GM19193 (cell line): ENCODE data around the gene FAM193A.

Experiments
- POLR2A ChIP-seq: IDR thresholded peaks from 4 replicates; pipeline ENCODE4 v1.6.1; 2011; ENCODE audit not compliant: insufficient read depth, insufficient read length; ENCODE audit errors: extremely low read depth

FAM193A gene

DNA sequence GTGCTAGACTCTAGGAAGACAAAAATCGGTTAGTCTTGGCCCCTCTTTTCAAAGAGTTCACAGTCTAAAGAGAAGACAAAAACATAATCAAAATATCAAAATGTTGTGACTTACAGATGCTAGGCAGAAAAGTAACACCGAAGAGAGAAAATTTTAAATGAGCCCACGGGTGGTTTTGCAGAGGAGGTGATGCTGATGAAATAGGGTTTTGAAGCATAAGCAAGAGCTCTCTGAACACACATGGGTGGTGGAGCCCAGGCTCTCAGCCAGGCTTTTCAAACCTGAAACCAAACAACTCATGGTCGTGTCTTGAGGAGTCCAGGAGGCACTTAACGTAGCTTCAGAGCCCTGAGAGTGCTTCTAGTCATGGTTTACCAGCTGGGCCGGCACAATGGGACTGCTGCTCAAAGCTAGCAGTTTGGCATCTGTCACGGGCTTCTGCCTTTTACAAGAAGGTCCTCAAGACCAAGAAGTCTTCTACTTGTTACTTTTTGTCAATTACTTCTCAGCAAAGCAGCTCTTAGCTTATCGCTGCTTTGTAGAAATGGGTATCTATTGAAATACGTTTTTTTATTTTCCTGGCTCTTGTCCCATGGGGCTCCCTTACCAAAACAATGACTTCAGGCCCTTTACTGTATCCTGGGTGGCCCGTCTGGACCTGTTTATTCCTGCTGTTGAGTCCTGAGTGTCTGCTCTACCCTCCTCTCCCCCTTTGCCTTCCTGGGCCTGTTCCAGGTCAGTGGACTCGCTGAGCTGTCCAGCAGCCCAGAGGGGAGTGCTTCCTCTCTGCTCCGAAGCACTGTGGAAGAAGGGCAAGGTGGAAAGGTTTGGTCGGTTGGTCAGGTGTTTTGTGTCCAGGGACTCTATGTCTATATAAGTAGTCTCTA is 150.2 kb downstream of the FAM193A start:
- TF ChIP-seq POLR2A, result no peak

DNA sequence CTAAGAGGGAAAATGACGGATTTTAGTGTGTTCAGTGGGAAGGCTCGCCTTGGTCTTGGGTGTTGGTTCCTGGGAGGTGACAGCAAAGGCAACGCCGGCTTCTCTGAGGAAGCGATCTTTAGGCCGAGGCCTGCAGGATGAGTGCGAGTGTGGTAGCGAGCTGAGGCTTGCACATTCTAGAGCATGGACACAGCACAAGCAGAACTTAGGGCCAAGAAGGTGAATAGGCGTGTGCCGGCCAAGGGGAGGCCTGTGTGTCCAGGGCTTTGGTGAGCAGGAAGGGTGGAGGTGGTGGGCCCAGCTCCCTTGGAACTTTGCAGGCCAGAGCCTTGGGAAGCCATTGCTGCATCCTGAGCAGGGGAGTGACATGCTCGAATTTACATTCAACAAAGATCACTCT is 151.8 kb downstream of the FAM193A start:
- no peak for TF ChIP-seq POLR2A

DNA sequence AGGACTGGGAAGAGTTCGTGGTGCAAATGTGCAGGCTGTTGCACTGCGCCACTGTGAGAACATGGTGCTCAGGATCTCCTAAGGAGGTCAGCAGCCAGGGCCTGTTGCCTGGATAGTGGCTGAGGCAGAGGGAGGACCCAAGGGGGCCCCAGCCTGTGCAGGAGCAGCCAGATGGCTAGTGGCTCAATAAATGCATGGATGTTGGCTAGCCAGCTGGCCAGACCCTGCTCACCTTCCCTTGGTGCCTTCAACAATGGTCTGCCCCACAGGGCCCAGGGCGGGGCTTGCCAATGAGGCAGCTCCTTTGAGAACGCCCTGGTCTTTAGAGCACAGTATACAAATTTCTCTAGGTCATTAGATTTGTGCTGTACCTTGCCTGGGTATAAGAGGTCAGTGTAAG is 152.2 kb downstream of the FAM193A start:
- TF ChIP-seq POLR2A, result no peak

DNA sequence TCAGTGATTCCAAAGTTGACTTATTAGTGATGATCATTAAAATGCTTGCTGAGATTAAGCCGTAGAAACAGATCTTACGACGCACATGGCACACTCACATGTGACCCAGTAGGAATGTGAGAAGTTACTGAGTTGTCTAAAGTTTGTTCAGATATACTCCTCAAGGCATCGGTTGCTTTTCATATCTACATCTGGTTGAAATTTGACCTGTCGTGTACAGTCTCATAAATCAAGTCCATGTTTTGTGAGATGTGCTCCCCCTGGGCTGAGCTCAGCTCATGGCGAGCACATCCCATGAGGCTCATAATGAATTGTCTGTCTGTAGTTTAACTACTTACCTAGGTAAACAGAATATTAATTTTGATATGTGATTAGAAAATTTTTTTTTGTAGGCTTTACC is 152.7 kb downstream of the FAM193A start:
- no peak for TF ChIP-seq POLR2A

DNA sequence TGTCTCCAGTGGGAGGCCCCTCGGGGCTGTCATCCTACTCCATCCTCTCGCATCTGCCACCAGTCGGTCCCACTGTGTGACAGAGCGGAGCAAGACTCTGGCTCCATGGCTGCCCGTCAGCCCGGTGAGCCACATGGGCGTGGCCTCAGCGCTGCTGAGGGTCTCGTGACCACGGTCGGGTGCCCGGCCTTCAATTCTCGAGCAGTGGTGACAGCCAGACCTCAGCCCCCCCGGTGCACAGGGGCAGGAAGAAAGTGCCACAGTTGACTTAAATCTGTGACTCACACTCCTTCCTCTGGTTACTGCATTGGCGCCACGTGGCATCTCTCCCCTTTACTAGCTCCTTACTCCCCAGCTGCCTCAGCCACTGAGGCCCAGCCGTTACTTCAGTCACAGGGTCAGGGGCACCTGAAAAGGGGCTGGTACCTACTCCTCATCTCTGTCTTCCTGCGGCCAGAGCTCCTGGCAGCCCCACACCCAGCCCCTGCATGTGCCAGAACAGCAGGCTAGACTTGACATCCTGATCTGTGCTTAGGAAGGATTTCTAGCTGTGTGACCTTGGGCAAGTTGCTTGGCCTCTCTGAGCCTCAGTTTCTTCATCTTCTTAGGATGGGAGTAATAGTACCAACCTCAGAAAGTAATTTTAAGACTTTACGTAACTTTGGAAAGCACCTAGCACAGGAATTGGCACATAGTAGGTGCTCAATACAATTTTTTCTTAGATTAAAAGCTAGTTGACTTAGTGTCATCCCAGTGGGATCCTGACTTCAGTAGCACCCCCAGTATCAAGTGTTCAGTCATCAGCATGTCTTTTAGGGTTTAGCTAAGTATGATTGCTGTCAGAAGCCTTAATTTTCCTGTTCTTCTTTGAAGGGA is 153.6 kb downstream of the FAM193A start:
- TF ChIP-seq POLR2A, result no peak

DNA sequence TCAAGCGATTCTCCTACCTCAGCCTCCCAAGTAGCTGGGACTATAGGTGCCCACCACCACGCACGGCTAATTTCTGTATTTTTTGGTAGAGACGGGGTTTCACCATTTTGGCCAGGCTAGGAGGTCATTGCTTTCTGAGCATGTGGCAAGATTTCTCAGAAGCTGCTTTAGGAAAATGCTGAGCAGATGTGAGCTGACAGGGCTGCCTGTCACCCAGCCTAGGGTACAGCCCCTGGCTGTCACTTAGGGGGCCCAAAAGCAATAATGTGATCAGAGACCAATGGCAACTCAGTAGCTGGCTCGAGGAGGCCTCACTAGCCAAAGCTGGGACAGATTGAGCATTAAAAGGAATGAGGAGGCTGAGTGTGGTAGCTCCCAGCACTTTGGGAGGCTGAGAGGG is 154.9 kb downstream of the FAM193A start:
- TF ChIP-seq POLR2A, result no peak

DNA sequence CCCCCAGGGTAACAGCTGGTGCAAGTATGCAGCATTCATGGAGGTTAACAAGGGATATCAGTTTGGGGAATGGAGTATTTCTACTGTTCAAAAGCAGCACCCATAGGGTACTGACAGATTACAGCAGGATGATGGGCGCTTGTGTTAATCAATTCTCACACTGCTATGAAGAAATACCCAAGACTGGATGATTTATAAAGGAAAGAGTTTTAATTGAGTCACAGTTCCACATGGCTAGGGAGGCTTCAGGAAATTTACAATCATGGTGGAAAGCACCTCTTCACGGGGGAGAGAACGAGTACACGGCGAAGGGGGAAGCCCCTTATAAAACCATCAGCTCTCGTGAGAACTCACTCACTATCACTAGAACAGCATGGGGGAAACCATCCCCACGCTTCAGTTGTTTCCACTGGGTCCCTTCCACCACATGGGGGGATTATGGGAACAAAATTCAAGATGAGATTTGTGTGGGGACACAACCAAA is 155.5 kb downstream of the FAM193A start:
- no peak for TF ChIP-seq POLR2A

DNA sequence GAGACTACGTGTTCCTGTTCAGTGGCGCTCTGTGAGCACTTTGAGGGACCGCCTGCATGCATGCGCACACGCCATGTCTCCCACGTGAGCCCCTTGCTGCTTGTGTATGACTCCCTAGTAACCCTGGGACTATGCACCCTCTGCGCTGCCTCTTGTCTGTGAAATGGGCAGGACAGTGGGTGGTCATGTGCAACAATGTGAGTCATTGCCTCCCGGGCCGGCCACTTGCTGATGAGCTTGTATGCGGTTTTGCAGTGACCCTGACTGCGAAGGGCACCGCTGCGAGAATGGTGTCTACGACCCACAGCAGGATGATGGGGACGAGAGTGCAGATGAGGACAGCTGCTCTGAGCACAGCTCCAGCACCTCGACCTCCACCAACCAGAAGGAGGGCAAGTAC is 158.2 kb downstream of the FAM193A start:
- no peak for TF ChIP-seq POLR2A

DNA sequence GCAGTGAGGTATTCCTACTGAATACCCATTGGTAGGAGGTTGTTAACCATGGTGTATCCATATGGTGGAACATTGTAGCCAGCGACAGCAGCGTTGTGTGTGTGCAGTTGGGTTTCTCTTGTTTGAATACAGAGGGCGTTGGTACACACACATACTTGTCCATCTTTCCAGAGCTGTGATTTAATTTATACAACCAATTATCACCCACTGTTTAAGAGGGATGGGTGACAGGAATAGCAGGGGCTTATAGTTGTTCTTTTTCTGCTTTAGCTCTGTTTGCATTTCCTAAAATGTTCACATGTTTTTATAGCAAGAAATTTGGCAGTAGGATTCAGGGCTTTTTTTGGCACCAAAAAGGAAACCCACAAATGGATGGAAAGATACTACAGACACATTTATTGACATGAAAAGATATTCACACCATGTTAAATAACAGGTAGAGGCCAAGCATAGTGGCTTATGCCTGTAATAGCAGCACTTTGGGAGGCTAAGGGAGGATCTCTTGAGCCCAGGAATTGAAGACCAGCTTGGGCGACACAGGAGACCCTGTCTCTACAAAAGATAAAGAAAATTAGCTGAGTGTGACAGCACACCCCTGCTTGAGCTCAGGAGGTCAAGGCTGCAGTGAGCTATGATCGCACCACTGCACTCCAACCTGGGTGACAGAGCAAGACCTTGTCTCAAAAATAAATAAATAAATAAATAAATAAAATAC is 159.1 kb downstream of the FAM193A start:
- TF ChIP-seq POLR2A, result no peak

DNA sequence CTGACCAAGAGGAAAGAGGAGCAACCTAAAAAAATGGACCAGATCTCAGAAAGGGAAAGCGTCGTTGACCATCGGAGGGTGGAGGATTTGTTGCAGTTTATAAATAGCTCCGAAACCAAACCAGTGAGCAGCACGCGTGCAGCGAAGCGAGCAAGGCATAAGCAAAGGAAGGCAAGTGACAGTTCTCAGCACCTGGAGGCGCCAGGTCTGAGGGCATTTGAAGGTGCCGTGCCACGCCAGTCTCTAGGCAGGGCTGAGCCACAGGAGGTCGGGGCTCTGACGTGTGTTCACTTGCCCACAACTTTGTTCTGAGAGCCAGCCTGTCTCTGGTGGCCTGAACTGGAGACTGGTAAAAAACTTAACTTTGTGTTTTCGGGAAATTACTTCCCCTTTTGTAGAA is 160.0 kb downstream of the FAM193A start:
- TF ChIP-seq POLR2A, result peak; percentile 22

DNA sequence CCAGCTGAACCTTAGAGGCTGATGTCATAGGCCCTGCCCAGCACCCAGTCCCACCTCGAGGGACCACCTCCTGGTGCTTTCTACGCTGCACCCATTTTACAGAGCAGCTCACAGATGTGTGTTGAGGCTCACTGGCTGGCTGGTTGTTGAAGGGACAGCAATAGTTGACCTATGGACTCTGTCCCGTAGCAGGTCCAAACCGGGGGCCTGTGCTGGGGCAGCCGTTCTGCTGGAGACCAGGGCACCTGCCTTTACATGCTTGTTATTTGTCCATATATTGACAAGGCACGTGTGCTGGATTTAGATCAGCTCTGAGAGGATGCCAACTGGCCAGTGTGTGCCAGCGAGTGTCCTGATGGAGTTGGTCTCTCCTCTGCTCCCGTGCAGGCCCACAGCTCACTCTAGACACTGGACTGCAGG is 161.6 kb downstream of the FAM193A start:
- no peak for TF ChIP-seq POLR2A

DNA sequence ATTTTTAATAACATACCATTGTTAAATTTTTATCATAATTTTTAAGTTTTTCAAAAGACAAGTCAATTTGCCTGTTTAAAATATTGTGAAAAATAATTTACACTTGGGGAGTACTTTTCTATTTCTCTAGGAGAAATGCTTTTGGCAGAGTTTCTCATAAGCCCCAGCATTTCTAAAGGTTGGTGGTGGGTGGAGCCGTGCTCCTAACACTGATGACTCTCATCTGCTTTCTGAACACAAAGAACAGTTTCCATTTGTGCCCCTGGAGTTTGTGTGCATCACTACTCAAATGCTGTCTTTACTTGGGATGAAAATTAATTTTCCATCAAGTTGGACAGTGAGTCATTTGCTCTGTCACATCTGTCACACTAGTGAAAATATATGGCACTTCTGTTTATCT is 162.1 kb downstream of the FAM193A start:
- TF ChIP-seq POLR2A, result no peak

DNA sequence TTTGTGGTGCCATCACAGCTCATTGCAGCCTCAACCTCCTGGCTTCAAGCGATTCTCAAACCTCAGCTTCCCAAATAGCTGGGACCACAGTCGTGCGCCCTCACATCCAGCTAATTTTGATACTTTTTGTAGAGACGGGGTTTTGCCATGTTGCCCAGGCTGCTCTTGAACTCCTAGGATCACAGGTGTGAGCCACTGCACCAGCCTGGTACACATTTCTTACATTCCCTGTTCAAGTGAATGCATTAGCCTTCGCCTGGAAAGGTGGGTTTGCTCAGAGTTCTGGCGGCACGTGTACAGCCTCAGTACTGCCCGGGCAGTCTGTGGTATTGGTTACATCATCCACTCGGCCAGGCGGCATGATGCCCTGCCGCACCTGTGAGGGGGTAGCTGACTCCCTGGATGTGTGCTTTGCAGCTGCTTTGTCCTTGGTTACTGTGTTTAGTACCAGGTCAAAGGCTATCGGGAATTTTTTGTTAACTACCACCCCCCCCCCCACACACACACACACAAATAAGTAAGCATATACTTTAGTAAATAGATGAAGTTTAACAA is 162.6 kb downstream of the FAM193A start:
- no peak for TF ChIP-seq POLR2A

DNA sequence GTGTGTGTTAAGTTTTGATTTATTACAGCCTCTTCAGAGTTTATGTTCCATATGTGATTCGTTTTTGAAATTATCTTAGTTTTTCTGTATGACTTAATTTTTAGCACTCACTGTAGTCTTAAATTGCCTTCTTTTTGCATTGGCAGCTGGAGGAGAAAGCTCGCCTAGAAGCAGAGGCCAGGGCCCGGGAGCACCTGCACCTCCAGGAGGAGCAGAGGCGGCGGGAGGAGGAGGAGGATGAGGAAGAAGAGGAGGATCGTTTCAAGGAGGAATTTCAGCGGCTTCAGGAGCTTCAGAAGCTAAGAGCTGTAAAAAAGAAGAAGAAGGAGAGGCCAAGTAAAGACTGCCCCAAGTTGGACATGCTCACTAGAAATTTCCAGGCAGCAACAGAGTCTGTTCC is 163.1 kb downstream of the FAM193A start:
- TF ChIP-seq POLR2A, result no peak

DNA sequence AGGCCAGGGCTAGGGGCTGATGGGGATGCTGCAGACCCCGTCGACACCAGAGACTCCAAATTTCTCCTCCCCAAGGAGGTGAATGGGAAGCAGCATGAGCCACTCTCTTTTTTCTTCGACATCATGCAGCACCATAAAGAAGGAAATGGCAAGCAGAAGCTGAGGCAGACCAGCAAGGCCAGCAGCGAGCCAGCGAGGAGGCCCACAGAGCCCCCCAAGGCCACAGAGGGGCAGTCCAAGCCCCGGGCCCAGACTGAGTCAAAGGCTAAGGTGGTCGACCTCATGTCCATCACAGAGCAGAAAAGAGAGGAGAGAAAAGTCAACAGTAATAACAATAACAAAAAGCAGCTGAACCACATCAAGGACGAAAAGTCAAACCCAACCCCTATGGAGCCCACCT is 163.6 kb downstream of the FAM193A start:
- no peak for TF ChIP-seq POLR2A
